ENCODE measurements around the gene BBIP1. TPM values are rescaled to one million over a fixed set of nuclear protein-coding genes. Genes with fewer than 3 reads are reported as not detected.
"Not testable (repeated sequence)": the region's sequence is repeated elsewhere in the genome, so short reads cannot be mapped to it uniquely, and the experiment has no call there.

Gene BBIP1
- total RNA-seq, 1 experiment from 2014 or later: 16.7 TPM

GRCh38 chr10:110918269-110918642 is 724 bp downstream of the BBIP1 start:
- CTCF ChIA-PET: interaction anchor here (1.0 to 2.2 kb wide), 8 partner anchors 8 to 172 kb away, joined by 3 to 14 read pairs (median 4); no protein-coding TSS in a partner anchor
- H3K4me1 ChIP-seq: peaks cover 12% of the 10 kb centered on the region; the same call in 1 of the 2 replicates
- H3K4me3 Mint-ChIP-seq (ENCODE audit: unreplicated experiment): peak overlapping the region; percentile 79
- H3K9me3 ChIP-seq: no peaks in the 10 kb centered on the region
- H3K4me3 ChIP-seq (ENCODE audit: low read depth, low read length): peak overlapping the region; percentile 67
- peaks cover 13% of the 10 kb centered on the region for H3K36me3 Mint-ChIP-seq (ENCODE audit: insufficient read depth, unreplicated experiment)
- intact Hi-C loops (cut with micrococcal nuclease; ENCODE audit: unreplicated experiment): loop anchor here (1.0 to 10.0 kb wide), 3 partner anchors 16 to 613 kb away; partner anchors contain the start of gene SMNDC1
- H3K27me3 ChIP-seq (replicated peaks; ENCODE audit: control insufficient read depth, insufficient read depth, low read length): no peaks in the 10 kb centered on the region
- peak overlapping the region; percentile 100 for H3K27ac Mint-ChIP-seq (ENCODE audit: unreplicated experiment)
- H3K4me1 Mint-ChIP-seq (ENCODE audit: low read depth, unreplicated experiment): peaks cover 15% of the 10 kb centered on the region
- H3K9me3 Mint-ChIP-seq (ENCODE audit: unreplicated experiment): no peaks in the 10 kb centered on the region
- peak; percentile 97 to 98 for DNase-seq
- TF ChIP-seq, protein P1, sequence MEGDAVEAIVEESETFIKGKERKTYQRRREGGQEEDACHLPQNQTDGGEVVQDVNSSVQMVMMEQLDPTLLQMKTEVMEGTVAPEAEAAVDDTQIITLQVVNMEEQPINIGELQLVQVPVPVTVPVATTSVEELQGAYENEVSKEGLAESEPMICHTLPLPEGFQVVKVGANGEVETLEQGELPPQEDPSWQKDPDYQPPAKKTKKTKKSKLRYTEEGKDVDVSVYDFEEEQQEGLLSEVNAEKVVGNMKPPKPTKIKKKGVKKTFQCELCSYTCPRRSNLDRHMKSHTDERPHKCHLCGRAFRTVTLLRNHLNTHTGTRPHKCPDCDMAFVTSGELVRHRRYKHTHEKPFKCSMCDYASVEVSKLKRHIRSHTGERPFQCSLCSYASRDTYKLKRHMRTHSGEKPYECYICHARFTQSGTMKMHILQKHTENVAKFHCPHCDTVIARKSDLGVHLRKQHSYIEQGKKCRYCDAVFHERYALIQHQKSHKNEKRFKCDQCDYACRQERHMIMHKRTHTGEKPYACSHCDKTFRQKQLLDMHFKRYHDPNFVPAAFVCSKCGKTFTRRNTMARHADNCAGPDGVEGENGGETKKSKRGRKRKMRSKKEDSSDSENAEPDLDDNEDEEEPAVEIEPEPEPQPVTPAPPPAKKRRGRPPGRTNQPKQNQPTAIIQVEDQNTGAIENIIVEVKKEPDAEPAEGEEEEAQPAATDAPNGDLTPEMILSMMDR (IDR thresholded peaks at IDR 0.05; ENCODE audit: insufficient read depth in 1 of 2, low read depth in 1 of 2, low read length in 1 of 2, severe bottlenecking in 1 of 2, unreplicated experiment in 1 of 2): no peak
- no peaks in the 10 kb centered on the region for H3K36me3 ChIP-seq (ENCODE audit: control insufficient read depth, insufficient read depth, low read length)
- no peaks in the 10 kb centered on the region for H3K27me3 Mint-ChIP-seq (ENCODE audit: insufficient read depth, unreplicated experiment)
- POLR2A ChIA-PET: interaction anchor here (0.6 to 1.8 kb wide), 15 partner anchors 8 to 613 kb away, joined by 3 to 17 read pairs (median 6); partner anchors contain the start of genes PDCD4 and SMNDC1
- BruUV-seq (replicated peaks): no TSS peak

- H3K36me3 Mint-ChIP-seq (ENCODE audit: insufficient read depth, unreplicated experiment): peaks cover 13% of the 10 kb centered on the region
- Histone ChIP-seq H3K4me1 (peaks cover 12% of the 10 kb centered on the region; the same call in 1 of the 2 replicates), H3K9me3 (no peaks in the 10 kb centered on the region), H3K4me3 (ENCODE audit: low read depth, low read length) (no peak overlapping the region), H3K27me3 (replicated peaks; ENCODE audit: control insufficient read depth, insufficient read depth, low read length) (no peaks in the 10 kb centered on the region), H3K36me3 (ENCODE audit: control insufficient read depth, insufficient read depth, low read length) (no peaks in the 10 kb centered on the region)
- intact Hi-C loops (cut with micrococcal nuclease; ENCODE audit: unreplicated experiment): loop anchor here (10.0 kb wide), 1 partner anchor 612 kb away; the partner anchor contains the start of gene SMNDC1
- no peaks in the 10 kb centered on the region for H3K27me3 Mint-ChIP-seq (ENCODE audit: insufficient read depth, unreplicated experiment)
- DNase-seq: peak in 1 of 2 experiments; percentile 13
- BruUV-seq (replicated peaks): no TSS peak
- TF ChIP-seq, protein P1 (IDR thresholded peaks at IDR 0.05; ENCODE audit: insufficient read depth in 1 of 2, low read depth in 1 of 2, low read length in 1 of 2, severe bottlenecking in 1 of 2, unreplicated experiment in 1 of 2): no peak
- ChIA-PET POLR2A (interaction anchor here (0.6 kb wide), 1 partner anchor 71 kb away, joined by 3 read pairs; no protein-coding TSS in a partner anchor), CTCF (interaction anchor here (0.5 kb wide), 1 partner anchor 44 kb away, joined by 3 read pairs; no protein-coding TSS in a partner anchor)
- H3K4me1 Mint-ChIP-seq (ENCODE audit: low read depth, unreplicated experiment): peaks cover 15% of the 10 kb centered on the region
- peak overlapping the region; percentile 79 for H3K4me3 Mint-ChIP-seq (ENCODE audit: unreplicated experiment)
- H3K27ac Mint-ChIP-seq (ENCODE audit: unreplicated experiment): peak overlapping the region; percentile 100
- no peaks in the 10 kb centered on the region for H3K9me3 Mint-ChIP-seq (ENCODE audit: unreplicated experiment)
These were observed 2.2 kb downstream of the BBIP1 start for GRCh38 chr10:110916554-110917346.

DNA sequence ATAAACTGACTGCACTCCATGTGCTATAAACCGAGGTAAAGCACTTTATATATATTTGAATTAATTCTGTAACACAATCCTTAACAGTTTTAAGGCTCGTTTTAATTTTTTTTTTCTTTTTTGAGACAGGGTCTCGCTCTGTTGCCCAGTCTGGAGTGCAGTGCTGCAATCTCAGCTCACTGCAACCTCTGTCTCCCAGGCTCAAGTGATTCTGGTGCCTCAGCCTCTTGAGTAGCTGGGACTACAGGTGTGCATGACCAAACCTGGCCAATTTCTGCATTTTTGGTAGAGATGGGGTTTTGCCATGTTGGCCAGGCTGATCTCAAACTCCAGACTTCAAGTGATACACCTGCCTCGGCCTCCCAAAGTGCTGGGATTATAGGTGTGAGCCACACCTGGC is 3.4 kb downstream of the BBIP1 start:
- intact Hi-C loops (cut with micrococcal nuclease; ENCODE audit: unreplicated experiment): loop anchor here (10.0 kb wide), 1 partner anchor 611 kb away; the partner anchor contains the start of gene SMNDC1
- CTCF ChIA-PET; H3K4me1 ChIP-seq; H3K27ac Mint-ChIP-seq (ENCODE audit: unreplicated experiment); POLR2A ChIA-PET; BruUV-seq (replicated peaks); H3K9me3 ChIP-seq; H3K36me3 ChIP-seq (ENCODE audit: control insufficient read depth, insufficient read depth, low read length); DNase-seq; H3K27me3 ChIP-seq (replicated peaks; ENCODE audit: control insufficient read depth, insufficient read depth, low read length); H3K27me3 Mint-ChIP-seq (ENCODE audit: insufficient read depth, unreplicated experiment); H3K4me3 ChIP-seq (ENCODE audit: low read depth, low read length); H3K9me3 Mint-ChIP-seq (ENCODE audit: unreplicated experiment); H3K4me3 Mint-ChIP-seq (ENCODE audit: unreplicated experiment): not testable (repeated sequence)
- H3K4me1 Mint-ChIP-seq (ENCODE audit: low read depth, unreplicated experiment): peaks cover 15% of the 10 kb centered on the region
- H3K36me3 Mint-ChIP-seq (ENCODE audit: insufficient read depth, unreplicated experiment): peaks cover 13% of the 10 kb centered on the region

Data from Caco-2 (cell line).